Breast epithelium (tissue), 4 donors: ENCODE measurements around the gene PTPRN2. TPM values are rescaled to one million over a fixed set of nuclear protein-coding genes. Genes with fewer than 3 reads are reported as not detected.

Experiments
- DNase-seq, 2 donors: peaks; one replicate each; pipeline ENCODE4 v3.0.0-alpha.2; 2019; ENCODE audit warnings: low spot score in 2 of 2
- H3K27ac ChIP-seq, 2 donors: fragments of 200-600 bp; sonication (generic) in 1 of 2; one replicate each; pipeline ENCODE4 v1.5.1; 2016 to 2019; ENCODE audit warnings: mild to moderate bottlenecking in 1 of 2
- H3K27me3 ChIP-seq, 2 donors: fragments of 200-600 bp; sonication (generic) in 1 of 2; one replicate each; pipeline versions ENCODE4 v1.5.1 to v1.6.0; 2017 to 2019; ENCODE audit warnings: control low read depth in 1 of 2, mild to moderate bottlenecking in 1 of 2
- H3K36me3 ChIP-seq: fragments of 200-600 bp; one replicate; pipeline ENCODE4 v1.5.1; 2019
- H3K4me1 ChIP-seq, 2 donors: fragments of 200-600 bp; sonication (generic); one replicate each; pipeline ENCODE4 v1.5.1; 2016 to 2019; ENCODE audit warnings: control low read depth in 1 of 2
- H3K4me3 ChIP-seq, 3 donors: fragments of 200-600 bp; sonication (generic); 1 replicate in 2 of 3; 2 replicates in 1 of 3; pipeline ENCODE4 v1.5.1; 2016 to 2019; ENCODE audit warnings: mild to moderate bottlenecking in 3 of 3, moderate library complexity in 2 of 3
- H3K9me3 ChIP-seq, 2 donors: fragments of 200-600 bp; sonication (generic) in 1 of 2; one replicate each; pipeline ENCODE4 v1.5.1; 2016 to 2019; ENCODE audit warnings: control low read depth in 1 of 2
- CTCF ChIP-seq, 3 donors: fragments of 450-650 bp; IDR thresholded peaks; one replicate each; pipeline ENCODE4 v1.5.1; 2016 to 2017; ENCODE audit warnings: antibody characterized with exemption in 3 of 3, mild to moderate bottlenecking in 3 of 3, moderate library complexity in 3 of 3
- POLR2A ChIP-seq: fragments of 450-650 bp; IDR thresholded peaks from one replicate; pipeline ENCODE4 v1.6.1; 2016; ENCODE audit warnings: antibody characterized with exemption, mild to moderate bottlenecking, moderate library complexity
- POLR2AphosphoS5 ChIP-seq, 3 donors: sonication (generic); formaldehyde crosslinking; IDR thresholded peaks; one replicate each; pipeline ENCODE4 v1.6.1; 2017; ENCODE audit warnings: antibody characterized with exemption in 3 of 3
- intact Hi-C: fragments of 100-400 bp; cut with DNase I; formaldehyde crosslinking; loops from one replicate; pipeline ENCODE4 v1.15.1; 2023; ENCODE audit warnings: low total_unique reads
- total RNA-seq, 3 donors: library from RNA; depleted of rRNA; stranded (reverse); fragments of >200 nt; gene quantifications; one replicate each; pipeline ENCODE4 v1.1.0, GENCODE V29; 2016

Gene PTPRN2
- total RNA-seq, 3 donors from 2014 or later = 1.6 to 2.2 (median 2.2) TPM

GRCh38 chr7:157818701-157819454 is 768.7 kb downstream of the PTPRN2 start:
- TF ChIP-seq POLR2A = no peak
- TF ChIP-seq POLR2AphosphoS5 (IDR thresholded peaks at IDR 0.05) = no peak
- TF ChIP-seq CTCF (IDR thresholded peaks at IDR 0.05) = no peak

GRCh38 chr7:157817944-157818700 is 769.5 kb downstream of the PTPRN2 start:
- H3K36me3 ChIP-seq = no peaks in the 10 kb centered on the region
- intact Hi-C loops = no loop called here
- H3K9me3 ChIP-seq = peaks cover 3 to 11% of the 10 kb centered on the region in 2 donors
- H3K27ac ChIP-seq = no peak overlapping the region
- no peaks in the 10 kb centered on the region for H3K4me1 ChIP-seq
- H3K4me3 ChIP-seq = no peak overlapping the region
- no peak for TF ChIP-seq POLR2A
- TF ChIP-seq POLR2AphosphoS5 (IDR thresholded peaks at IDR 0.05) = no peak
- no peak for TF ChIP-seq CTCF (IDR thresholded peaks at IDR 0.05)
- H3K27me3 ChIP-seq = peaks cover 0 to 15% of the 10 kb centered on the region in 2 donors
- no peak for DNase-seq

More at GRCh38 chr7:157818701-157819454, 768.7 kb downstream of the PTPRN2 start:
- Histone ChIP-seq H3K27ac (no peak overlapping the region), H3K27me3 (peaks cover 0 to 15% of the 10 kb centered on the region in 2 donors), H3K4me3 (no peak overlapping the region), H3K4me1 (no peaks in the 10 kb centered on the region), H3K36me3 (no peaks in the 10 kb centered on the region), H3K9me3 (peaks cover 3% of the 10 kb centered on the region in 2 donors)
- no peak for DNase-seq
- intact Hi-C loops = no loop called here

GRCh38 chr7:157817433-157817832 is 770.2 kb downstream of the PTPRN2 start:
- Histone ChIP-seq H3K4me1 (no peaks in the 10 kb centered on the region), H3K4me3 (no peak overlapping the region), H3K27me3 (peaks cover 0 to 15% of the 10 kb centered on the region in 2 donors), H3K36me3 (no peaks in the 10 kb centered on the region), H3K27ac (no peak overlapping the region), H3K9me3 (peaks cover 6 to 14% of the 10 kb centered on the region in 2 donors)
- TF ChIP-seq POLR2AphosphoS5 (IDR thresholded peaks at IDR 0.05) (no peak), CTCF (IDR thresholded peaks at IDR 0.05) (no peak), POLR2A (no peak)
- intact Hi-C loops = no loop called here
- DNase-seq = no peak

- Histone ChIP-seq H3K4me1 (no peaks in the 10 kb centered on the region), H3K36me3 (no peaks in the 10 kb centered on the region), H3K27ac (no peak overlapping the region), H3K27me3 (peaks cover 0 to 15% of the 10 kb centered on the region in 2 donors), H3K9me3 (peaks cover 6 to 17% of the 10 kb centered on the region in 2 donors), H3K4me3 (no peak overlapping the region)
- TF ChIP-seq CTCF (IDR thresholded peaks at IDR 0.05) = no peak
- no peak for TF ChIP-seq POLR2A
- TF ChIP-seq POLR2AphosphoS5 (IDR thresholded peaks at IDR 0.05) = no peak
- intact Hi-C loops = no loop called here
- DNase-seq = no peak
Observed at GRCh38 chr7:157816526-157817250, 770.9 kb downstream of the PTPRN2 start.
